Inflammatory macrophage treated with lipopolysaccharide for 4 hours (primary cell): ENCODE measurements around the gene KDM4C.

Experiments
- DNase-seq: peaks from one replicate; pipeline ENCODE4 v3.0.0-alpha.2; 2020

KDM4C gene

DNA sequence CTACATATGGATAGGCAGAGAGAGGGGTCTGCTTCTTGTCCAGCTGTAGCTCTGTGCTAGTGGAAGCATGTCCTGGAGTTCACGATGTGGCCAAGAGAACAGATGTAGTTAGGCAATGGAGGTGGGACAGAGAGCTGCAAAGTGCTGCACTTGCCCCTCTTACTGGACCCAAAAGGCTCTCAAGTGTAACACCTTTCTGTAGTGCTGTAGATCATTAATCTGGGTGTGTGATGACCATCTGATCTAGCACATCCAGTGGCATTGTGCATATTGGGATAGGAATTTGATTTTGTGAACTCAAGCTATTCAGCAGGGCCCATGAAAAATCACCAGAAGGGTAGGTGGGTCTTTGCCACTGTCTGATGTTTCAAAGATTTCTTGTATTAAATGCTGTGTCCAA lies 151.4 kb downstream of the KDM4C start:
- no peak for DNase-seq

GRCh38 chr9:6910032-6910431 lies 152.3 kb downstream of the KDM4C start:
- DNase-seq, result peak; percentile 14

- DNase-seq, result no peak
Observed at GRCh38 chr9:6910497-6910896, 152.7 kb downstream of the KDM4C start.

GRCh38 chr9:6911901-6912638 lies 154.3 kb downstream of the KDM4C start:
- no peak for DNase-seq

DNA sequence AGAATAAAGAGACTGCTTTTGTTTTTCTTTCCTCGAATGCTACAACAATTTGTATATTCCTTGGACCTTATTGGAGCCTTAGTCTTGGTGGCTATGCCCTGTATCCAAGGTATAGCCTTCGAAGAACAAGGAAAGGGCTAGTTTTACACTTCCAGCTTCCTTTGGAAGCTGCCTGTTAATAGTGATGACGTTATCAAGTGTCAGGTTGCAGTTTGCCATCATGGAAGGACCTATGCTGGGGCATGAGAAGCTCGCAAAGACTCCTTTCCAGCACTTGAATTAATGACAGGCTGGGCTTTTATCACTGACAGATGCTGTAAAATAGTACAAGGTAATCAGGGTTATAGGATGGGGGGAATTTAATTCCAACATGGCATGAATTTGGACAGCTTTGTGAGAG lies 157.9 kb downstream of the KDM4C start:
- DNase-seq, result no peak

GRCh38 chr9:6917162-6917561 lies 159.4 kb downstream of the KDM4C start:
- DNase-seq, result no peak

DNA sequence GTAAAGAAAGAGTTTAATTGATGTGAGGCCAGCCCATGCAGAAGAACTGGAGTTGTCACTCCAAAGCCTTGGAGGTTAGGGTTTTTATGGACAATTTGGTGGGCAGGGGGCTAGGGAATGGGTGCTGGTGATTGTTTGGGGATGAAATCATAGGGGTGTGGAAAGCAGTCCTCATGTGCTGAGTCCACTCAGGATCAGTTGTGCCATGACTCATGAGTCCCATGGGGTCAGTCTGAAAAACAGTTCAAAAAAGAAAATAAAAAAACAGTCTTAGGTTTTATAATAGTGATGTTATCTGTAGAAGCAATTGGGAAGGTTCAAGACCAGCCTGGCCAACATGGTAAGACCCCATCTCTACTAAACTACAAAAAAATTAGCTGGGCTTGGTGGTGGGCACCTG lies 162.3 kb downstream of the KDM4C start:
- DNase-seq, result peak; percentile 64

- DNase-seq, result no peak
Observed at GRCh38 chr9:6921315-6921714, 163.5 kb downstream of the KDM4C start.

DNA sequence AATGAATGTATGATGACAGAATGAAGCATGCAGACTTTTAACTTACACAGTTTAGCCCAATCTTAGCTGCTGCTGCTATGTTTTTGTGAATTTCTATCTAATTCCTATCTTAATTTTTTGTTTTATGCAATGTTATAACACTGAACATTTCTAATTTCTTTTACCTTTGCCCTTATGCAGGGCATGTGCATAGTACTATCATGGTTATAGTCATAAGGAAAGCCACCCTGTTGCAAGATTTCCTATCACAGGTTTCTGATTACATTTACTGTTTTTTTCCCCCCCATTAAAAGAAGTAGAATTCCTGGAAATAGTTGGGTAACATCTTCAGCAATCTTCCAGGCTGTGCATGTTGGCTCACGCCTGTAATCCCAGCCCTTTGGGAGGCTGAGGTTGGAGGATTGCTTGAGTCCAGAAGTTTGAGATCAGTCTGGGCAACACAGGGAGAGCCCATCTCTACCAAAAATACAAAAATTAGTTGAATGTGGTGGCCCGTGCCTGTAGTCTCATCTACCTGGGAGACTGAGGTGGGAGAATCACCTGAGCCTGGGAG lies 164.4 kb downstream of the KDM4C start:
- DNase-seq, result no peak

GRCh38 chr9:6922680-6923079 lies 164.9 kb downstream of the KDM4C start:
- peak; percentile 25 for DNase-seq

DNA sequence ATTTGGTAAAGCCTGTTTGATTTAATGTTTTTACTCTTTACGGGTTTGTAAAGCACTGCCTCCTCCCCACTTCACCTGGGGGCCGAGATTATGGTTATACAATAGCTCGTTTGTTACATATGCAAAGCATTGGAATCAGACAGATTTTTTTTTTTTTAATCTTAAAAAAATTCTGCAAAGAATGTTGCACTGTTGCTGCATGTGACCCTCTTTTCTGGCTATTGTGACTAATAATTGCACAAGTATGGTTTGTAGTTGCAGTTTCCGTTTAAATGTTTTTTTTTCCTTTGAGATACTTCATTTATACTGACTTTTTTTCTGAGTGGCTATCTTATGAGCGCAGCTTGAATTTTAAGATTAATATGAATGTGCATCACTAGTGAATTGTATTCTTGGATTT lies 165.3 kb downstream of the KDM4C start:
- peak; percentile 75 for DNase-seq

- no peak for DNase-seq
Observed at GRCh38 chr9:6924149-6924548, 166.4 kb downstream of the KDM4C start.

- no peak for DNase-seq
Observed at GRCh38 chr9:6924988-6925563, 167.3 kb downstream of the KDM4C start.

GRCh38 chr9:6925836-6926235 lies 168.1 kb downstream of the KDM4C start:
- DNase-seq, result no peak

DNA sequence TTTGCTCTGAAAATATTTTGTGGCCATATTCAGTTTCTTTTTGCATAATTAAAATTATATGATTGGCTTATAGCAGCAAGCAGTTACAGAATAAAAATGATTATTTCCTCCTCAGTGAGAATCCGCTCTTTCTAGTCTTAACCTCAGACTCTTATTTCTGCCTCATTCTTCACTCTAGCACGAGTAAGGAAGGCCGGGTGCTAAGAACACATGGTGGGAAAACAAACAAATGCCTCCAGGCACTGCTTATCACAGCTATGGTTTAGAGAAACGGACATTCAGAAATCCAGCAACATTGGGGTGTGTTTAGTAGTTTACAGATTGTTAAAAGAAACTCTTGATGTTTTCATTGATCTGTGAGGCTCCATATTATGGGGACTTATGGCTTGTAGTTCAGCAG lies 168.7 kb downstream of the KDM4C start:
- DNase-seq, result no peak

DNA sequence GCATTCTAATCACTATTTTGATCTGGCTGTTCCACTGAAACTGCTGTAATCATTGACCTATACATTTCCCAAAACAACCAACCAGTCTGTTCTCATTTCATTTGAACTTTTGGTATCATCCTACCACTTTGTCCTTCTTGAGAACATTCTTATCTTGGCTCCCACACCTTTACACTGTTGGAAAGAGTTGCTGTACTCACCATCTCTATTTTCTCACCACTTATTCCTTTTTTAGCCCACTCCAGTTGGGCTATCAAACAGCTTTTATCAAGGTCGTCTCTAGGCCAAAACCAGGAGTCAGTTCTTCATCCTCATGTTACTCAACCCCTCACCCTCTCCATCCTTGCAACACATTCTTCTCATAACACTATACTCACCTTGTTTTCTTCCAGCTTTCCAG lies 170.1 kb downstream of the KDM4C start:
- no peak for DNase-seq

GRCh38 chr9:6928863-6929262 lies 171.1 kb downstream of the KDM4C start:
- peak; percentile 5 for DNase-seq

- peak; percentile 70 for DNase-seq
Observed at GRCh38 chr9:6929441-6930215, 171.9 kb downstream of the KDM4C start.

- DNase-seq, result no peak
Observed at GRCh38 chr9:6930827-6931226, 173.1 kb downstream of the KDM4C start.

GRCh38 chr9:6931913-6932312 lies 174.1 kb downstream of the KDM4C start:
- peak; percentile 86 for DNase-seq

DNA sequence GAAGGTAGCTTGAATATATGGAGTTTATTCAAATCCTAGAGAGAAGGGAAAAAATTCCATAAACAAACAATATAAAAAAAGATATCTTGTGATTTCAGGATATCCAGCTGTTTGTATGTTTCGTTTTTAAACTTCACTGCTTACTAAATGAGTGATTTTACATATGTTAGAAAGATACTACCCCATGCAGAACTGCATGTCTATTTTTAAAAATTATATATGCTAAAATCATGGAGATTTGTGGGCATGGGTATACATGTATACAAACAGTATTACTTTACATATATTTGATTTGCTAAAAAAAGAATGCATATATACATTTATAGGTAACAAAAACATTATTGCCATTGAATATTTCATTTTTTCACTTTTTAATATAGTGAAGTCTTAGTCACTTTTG lies 178.3 kb downstream of the KDM4C start:
- no peak for DNase-seq

GRCh38 chr9:6937209-6937608 lies 179.4 kb downstream of the KDM4C start:
- no peak for DNase-seq

DNA sequence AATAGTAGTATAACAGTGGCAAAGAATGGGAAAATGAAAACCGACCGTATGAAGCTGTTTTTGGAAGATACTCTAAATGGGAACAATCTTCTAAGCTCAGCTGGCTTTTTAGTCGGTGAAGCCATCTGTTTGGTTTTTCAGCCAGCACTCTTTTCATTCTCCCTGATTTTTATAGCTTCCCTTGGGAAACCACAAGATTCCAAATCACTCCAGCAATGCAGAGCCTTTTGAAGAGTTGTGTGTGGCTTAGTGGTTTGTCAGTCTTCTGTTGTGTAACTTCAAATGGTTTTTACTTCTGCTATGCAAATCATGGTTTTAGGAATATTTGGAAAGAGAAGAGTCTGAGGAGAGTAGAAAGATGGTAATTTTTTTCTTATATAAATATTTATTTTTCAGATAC lies 180.7 kb downstream of the KDM4C start:
- no peak for DNase-seq

DNA sequence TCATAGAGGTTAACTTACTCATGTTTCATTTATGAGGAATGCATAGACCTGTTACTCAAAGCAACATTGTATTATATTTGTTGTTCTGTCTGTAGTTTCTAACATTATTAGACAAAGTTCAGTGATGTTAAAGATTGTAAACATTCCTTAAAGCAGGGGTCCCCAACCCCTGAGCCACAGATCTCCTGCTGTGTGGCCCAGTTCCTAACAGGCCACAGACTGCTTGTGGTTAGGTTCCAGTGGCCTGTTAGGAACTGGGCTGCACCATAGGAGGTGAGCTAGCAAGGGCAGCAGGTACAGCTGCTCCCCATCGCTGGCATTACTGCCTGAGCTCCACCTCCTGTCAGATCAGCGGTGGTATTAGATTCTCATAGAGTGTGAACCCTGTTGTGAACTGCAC lies 181.1 kb downstream of the KDM4C start:
- no peak for DNase-seq
